ENCODE data around the gene MED15.

Gene MED15

GRCh38 chr22:20630873-20631617, 123.6 kb downstream of the MED15 start:
- no peak for DNase-seq

- DNase-seq: no peak
These were observed 124.7 kb downstream of the MED15 start for GRCh38 chr22:20632082-20632481.

- no peak for DNase-seq
These were observed 125.1 kb downstream of the MED15 start for GRCh38 chr22:20632518-20632917.

- DNase-seq: no peak
These were observed 127.3 kb downstream of the MED15 start for GRCh38 chr22:20634560-20635226.

GRCh38 chr22:20635227-20635591, 127.8 kb downstream of the MED15 start:
- DNase-seq: no peak

GRCh38 chr22:20636075-20636812, 128.8 kb downstream of the MED15 start:
- DNase-seq: no peak

- DNase-seq: no peak
These were observed 129.5 kb downstream of the MED15 start for GRCh38 chr22:20636945-20637344.
